Vagina (tissue), 2 donors: ENCODE measurements around the gene SPATS2.

Experiments
- POLR2A ChIP-seq, 2 donors: fragments of 450-650 bp; IDR thresholded peaks; one replicate each; pipeline ENCODE4 v1.6.1; 2017; ENCODE audit warnings: antibody characterized with exemption in 2 of 2, mild to moderate bottlenecking in 2 of 2, moderate library complexity in 2 of 2
- TF ChIP-seq, protein P1 (sequence below), 3 experiments: fragments of 450-650 bp in 2 of 3; fragments of 200-600 bp in 1 of 3; sonication (generic) in 1 of 3; IDR thresholded peaks; one replicate each; pipeline ENCODE4 v1.5.1; 2017 to 2019; ENCODE audit warnings: antibody characterized with exemption in 3 of 3, mild to moderate bottlenecking in 2 of 3, moderate library complexity in 2 of 3

DNA sequence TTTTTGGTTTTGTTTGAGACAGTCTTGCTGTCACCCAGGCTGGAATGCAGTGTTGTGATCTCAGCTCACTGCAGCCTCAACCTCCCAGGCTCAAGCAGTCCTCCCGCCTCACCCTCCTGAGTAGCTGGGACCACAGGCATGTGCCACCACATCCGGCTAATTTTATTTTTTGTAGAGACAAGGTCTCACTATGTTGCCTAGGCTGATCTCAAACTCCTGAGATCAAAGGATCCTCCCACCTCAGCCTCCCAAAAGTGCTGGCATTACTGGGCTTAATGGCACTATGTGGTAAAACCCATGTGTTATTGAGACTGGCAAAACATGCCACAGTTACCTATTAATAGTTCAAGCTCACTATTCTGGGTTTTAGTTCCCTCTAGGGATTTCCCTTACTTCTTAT lies 120.3 kb downstream of the SPATS2 start:
- TF ChIP-seq, protein P1, sequence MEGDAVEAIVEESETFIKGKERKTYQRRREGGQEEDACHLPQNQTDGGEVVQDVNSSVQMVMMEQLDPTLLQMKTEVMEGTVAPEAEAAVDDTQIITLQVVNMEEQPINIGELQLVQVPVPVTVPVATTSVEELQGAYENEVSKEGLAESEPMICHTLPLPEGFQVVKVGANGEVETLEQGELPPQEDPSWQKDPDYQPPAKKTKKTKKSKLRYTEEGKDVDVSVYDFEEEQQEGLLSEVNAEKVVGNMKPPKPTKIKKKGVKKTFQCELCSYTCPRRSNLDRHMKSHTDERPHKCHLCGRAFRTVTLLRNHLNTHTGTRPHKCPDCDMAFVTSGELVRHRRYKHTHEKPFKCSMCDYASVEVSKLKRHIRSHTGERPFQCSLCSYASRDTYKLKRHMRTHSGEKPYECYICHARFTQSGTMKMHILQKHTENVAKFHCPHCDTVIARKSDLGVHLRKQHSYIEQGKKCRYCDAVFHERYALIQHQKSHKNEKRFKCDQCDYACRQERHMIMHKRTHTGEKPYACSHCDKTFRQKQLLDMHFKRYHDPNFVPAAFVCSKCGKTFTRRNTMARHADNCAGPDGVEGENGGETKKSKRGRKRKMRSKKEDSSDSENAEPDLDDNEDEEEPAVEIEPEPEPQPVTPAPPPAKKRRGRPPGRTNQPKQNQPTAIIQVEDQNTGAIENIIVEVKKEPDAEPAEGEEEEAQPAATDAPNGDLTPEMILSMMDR (IDR thresholded peaks at IDR 0.05): no peak
- TF ChIP-seq POLR2A (IDR thresholded peaks at IDR 0.05): no peak
